Measurements from ENCODE around the gene SELENOV. TPM values are rescaled to one million over a fixed set of nuclear protein-coding genes. Genes with fewer than 3 reads are reported as not detected.

Gene SELENOV, protein sequence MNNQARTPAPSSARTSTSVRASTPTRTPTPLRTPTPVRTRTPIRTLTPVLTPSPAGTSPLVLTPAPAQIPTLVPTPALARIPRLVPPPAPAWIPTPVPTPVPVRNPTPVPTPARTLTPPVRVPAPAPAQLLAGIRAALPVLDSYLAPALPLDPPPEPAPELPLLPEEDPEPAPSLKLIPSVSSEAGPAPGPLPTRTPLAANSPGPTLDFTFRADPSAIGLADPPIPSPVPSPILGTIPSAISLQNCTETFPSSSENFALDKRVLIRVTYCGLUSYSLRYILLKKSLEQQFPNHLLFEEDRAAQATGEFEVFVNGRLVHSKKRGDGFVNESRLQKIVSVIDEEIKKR
- total RNA-seq = not detected in 2 replicates

DNA sequence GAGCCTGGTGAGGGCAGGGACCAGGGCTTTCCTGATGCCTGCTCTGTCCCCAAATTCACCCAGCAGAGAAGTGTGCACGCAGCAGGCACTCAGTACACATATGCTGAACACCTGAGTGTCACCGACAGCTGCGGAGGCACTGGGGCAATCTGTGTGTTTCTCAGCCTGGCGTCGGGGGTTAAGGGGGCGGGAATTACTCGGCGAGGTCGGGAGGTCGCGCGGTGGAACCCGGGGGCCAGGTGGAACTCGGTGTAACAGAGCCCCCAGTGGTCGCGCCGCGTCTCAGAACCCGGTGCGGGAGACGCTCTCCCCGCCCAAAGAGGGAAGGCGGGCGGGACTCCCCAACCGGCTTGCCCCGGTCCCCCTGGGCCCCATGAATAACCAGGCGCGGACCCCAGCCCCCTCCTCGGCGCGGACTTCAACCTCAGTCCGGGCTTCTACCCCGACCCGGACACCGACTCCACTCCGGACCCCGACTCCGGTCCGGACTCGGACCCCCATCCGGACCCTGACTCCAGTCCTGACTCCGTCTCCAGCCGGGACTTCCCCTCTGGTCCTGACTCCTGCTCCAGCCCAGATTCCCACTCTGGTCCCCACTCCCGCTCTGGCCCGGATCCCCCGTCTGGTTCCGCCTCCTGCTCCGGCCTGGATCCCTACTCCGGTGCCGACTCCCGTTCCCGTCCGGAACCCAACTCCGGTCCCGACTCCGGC lies at the start of gene SELENOV:
Gene SELENOV (plus strand): TSS at position 300 of the 711 bp plus-strand sequence. CDS start 74 bp downstream, at position 374.

DNA sequence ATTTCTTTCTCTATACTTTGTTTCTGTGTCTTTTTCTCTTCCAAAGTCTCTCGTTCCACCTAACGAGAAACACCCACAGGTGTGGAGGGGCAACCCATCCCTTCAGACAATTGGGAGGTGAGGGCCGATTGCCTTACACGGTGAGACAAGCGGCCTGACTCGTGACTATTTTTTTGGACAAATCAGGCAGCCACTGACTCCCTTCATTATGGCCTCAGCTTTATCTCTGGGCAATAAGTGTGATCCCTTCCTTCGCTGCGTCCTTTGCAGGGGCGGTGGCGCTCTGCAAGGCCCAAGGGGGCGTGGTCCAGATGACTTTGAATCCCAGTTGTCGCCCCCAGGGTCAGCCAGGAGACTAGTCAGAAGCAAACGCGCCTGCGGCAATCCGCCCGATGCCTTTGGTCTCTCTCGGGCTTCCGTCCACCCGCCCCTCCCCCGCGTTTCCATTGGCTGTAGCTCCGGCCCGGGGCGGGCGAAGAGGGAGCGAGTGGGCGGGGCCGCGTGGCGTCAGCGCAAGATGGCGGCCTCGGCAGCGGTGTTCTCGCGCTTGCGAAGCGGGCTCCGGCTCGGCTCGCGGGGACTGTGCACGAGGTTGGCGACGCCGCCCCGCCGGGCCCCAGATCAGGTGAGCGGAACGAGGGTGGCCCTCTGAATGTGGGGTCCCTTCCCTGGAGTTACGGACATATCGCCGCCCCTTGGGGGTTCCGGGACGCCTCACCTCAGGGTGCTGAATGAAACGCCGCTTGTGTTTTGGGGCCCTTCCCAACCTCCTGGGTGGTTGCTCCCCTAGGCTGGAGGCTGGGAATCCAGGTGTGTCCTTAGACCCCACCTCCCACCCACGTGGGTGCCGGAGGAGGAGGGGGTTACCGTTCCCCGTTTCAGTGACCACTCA lies 34.4 kb upstream of the SELENOV start, which contains the start of gene TIMM50:
Gene TIMM50 (plus strand): TSS at position 502 of the 892 bp plus-strand sequence. CDS start 16 bp downstream, at position 518.

DNA sequence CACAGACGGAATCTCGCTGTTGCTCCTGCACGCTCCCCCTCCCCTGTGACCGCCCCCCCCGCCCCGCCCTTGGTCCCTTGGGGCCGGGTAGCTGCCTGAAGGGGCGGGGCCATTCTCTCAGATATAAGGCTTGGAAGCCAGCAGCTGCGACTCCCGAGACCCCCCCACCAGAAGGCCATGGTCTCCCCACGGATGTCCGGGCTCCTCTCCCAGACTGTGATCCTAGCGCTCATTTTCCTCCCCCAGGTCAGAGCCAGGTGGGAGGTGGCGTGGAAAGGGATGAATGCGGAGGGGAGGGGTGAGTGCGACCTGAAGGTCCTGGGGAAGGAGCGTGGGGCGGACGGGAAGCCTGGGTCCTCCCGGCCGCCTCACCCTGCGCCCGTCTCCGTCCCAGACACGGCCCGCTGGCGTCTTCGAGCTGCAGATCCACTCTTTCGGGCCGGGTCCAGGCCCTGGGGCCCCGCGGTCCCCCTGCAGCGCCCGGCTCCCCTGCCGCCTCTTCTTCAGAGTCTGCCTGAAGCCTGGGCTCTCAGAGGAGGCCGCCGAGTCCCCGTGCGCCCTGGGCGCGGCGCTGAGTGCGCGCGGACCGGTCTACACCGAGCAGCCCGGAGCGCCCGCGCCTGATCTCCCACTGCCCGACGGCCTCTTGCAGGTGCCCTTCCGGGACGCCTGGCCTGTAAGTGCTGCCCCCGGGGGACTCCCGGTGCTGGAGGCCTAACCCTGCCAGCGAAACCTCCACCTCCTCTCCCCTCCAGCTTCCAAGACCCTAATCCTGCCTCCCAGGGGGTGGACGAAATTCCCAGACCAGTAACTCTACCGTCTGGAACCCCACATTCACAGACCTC lies 15.9 kb upstream of the SELENOV start, which contains the start of gene DLL3:
Gene DLL3 (plus strand): TSS at position 150 of the 845 bp plus-strand sequence. CDS start 28 bp downstream, at position 178.

DNA sequence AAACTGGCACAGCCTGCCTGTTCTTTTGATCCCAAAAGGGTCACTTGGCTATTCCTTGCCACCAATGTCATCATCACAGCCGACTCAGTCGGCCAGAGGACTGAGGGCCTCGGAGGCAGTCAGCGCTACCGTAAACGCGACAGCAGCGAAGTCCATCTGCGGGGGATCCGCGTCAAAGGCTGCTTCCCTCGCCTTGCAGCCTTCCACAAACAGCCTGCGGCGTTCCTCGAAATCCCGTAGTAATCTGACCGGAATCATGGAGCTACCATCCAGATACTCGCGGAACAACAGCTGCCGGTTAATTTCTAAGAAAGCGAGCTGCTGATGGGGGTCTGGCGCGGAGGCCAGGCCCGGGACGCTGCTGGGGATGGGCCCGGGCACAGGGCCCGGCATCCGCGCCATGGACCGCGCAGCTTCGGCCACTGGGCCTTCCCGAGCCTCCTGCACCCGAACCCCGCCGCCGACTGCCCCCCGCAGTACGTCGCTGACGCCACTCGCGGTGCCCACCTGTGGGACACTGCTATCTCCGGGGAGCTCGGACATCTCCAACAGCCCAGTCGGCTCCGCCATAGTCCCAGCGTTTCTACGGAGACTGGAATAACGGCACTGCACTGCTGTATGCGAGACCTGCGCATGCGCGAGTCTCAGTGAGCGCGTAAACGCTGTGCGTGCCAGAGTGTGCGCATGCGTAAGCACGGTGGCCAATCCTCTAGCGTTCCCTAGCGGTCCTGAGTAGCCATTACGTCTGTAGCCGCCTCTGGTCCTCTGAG lies 17.5 kb downstream of the SELENOV start, which contains the start of gene EID2B:
Gene EID2B (minus strand): TSS at position 620 of the 770 bp plus-strand sequence. CDS start 50 bp downstream, at position 570.

DNA sequence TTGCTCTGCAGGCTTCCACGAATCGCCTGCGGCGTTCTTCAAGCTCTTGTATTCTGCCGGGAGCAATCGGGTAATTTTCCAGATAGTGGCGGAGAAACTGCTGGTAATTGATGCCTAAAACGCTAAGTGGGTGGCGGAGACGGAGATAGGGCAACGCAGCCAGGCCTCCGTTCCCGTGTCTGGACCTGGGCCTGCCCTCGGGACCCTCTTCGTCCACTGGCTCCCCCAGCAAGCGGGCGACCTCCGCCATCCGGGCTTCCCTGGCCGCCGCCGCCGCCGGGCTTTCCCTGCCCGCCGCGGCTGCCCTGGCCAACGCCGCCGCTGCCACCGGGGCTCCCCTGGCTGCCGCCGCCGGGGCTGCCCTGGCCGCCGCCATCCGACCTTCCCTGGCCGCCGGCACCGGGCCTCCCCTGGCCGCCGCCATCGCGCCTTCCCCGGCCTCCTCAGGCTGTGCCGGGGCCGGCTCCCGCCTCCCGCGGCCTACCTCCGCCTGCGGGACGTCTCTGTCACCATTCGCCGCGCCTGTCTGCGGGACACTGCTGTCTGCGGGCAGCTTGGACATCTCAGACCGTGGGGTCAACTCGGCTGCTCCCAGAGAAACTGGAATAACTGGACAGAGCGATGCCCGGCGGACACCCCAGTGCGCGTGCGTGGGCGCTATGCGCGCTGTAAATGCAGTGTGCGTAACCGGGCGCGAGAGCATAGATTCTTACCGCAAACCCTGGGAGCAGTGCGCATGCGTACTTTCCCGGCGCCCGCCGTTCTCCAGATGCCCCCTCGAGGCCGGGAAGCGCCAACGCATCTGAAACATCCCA lies 24.8 kb downstream of the SELENOV start, which contains the start of gene EID2:
Gene EID2 (minus strand): TSS at position 644 of the 815 bp plus-strand sequence. CDS start 82 bp downstream, at position 562.

Other genes with a start within 250 kb of the SELENOV start
- gene IFNL2, start 246.7 kb upstream of the SELENOV start, total RNA-seq = not detected in 2 replicates
- gene IFNL1, start 218.7 kb upstream of the SELENOV start, total RNA-seq = not detected in 2 replicates
- not detected in 2 replicates for gene LRFN1, start 194.3 kb upstream of the SELENOV start, total RNA-seq
- 0.29 and 1.4 TPM in 2 replicates for gene GMFG, start 179.1 kb upstream of the SELENOV start, total RNA-seq
- 55.9 and 79.8 TPM in 2 replicates for gene SAMD4B, start 172.7 kb upstream of the SELENOV start, total RNA-seq
- gene PAF1, start 124.0 kb upstream of the SELENOV start, total RNA-seq = 43.2 and 46.6 TPM in 2 replicates
- gene MED29, start 123.8 kb upstream of the SELENOV start, total RNA-seq = 24.3 and 32.3 TPM in 2 replicates
- 14.5 and 22.2 TPM in 2 replicates for gene ZFP36, start 108.3 kb upstream of the SELENOV start, total RNA-seq
- 12.1 and 20.5 TPM in 2 replicates for gene PLEKHG2, start 102.5 kb upstream of the SELENOV start, total RNA-seq
- 1,567 and 1,902 TPM in 2 replicates for gene RPS16, start 79.2 kb upstream of the SELENOV start, total RNA-seq
- gene SUPT5H, start 69.6 kb upstream of the SELENOV start, total RNA-seq = 59.7 and 97.1 TPM in 2 replicates
- gene TIMM50, start 34.3 kb upstream of the SELENOV start, total RNA-seq = 116 and 134 TPM in 2 replicates
- gene DLL3, start 16.2 kb upstream of the SELENOV start, total RNA-seq = 0.35 and 1.7 TPM in 2 replicates
- gene EID2B, start 17.7 kb downstream of the SELENOV start, total RNA-seq = 4.3 and 7.2 TPM in 2 replicates
- gene EID2, start 25.0 kb downstream of the SELENOV start, total RNA-seq = 7.8 and 13.8 TPM in 2 replicates
- not detected in 2 replicates for gene LGALS13, start 87.4 kb downstream of the SELENOV start, total RNA-seq
- not detected in 2 replicates for gene LGALS16, start 140.8 kb downstream of the SELENOV start, total RNA-seq
- not detected in 2 replicates for gene LGALS14, start 189.3 kb downstream of the SELENOV start, total RNA-seq
- not detected in 2 replicates for gene CLC, start 222.9 kb downstream of the SELENOV start, total RNA-seq

Data from myometrial cell (primary cell).